ENCODE data around the gene COG2. TPM values are rescaled to one million over a fixed set of nuclear protein-coding genes. Genes with fewer than 3 reads are reported as not detected.

Gene COG2
- total and polyA plus RNA-seq, 2 of the 13 experiments (the other 11 are each of a cell fraction or from before 2014, with no cell fraction given) = 16.8 to 36.3 TPM

- TF ChIP-seq TRIM22 (IDR thresholded peaks at IDR 0.05) = no peak
- TF ChIP-seq SNAPC5 (CRISPR knock-in tag; IDR thresholded peaks at IDR 0.05; ENCODE audit: borderline replicate concordance) = peak; percentile 62; the same call in 1 of the 2 replicates
- TF ChIP-seq E2F2 (CRISPR knock-in tag; IDR thresholded peaks at IDR 0.05; ENCODE audit: borderline replicate concordance) = peak; percentile 74; the same call in 1 of the 2 replicates
- peak; percentile 58; the same call in 1 of the 2 replicates for TF ChIP-seq BHLHE40 (IDR thresholded peaks at IDR 0.05; ENCODE audit: low read length)
- no peak for TF ChIP-seq TCF12 (IDR thresholded peaks at IDR 0.05)
- TF ChIP-seq TCF12 (CRISPR knock-in tag; IDR thresholded peaks at IDR 0.05) = peak; percentile 91; the same call in 1 of the 2 replicates
- peak; percentile 88 for TF ChIP-seq ZNF33B (CRISPR knock-in tag; IDR thresholded peaks at IDR 0.05)
- TF ChIP-seq ZNF124 (CRISPR knock-in tag; IDR thresholded peaks at IDR 0.05) = peak; percentile 79
- TF ChIP-seq ELF4 (CRISPR knock-in tag; IDR thresholded peaks at IDR 0.05; ENCODE audit: borderline replicate concordance) = no peak
- TF ChIP-seq ARNT (IDR thresholded peaks at IDR 0.05) = no peak
- TF ChIP-seq PLSCR1 (CRISPR knock-in tag; IDR thresholded peaks at IDR 0.05; ENCODE audit: borderline replicate concordance) = no peak
- 0 out of 2 replicates have a peak, but pooled peaks have one; percentile 61 for TF ChIP-seq GTF3A (CRISPR knock-in tag; conservative IDR thresholded peaks at IDR 0.05)
- TF ChIP-seq ZNF354B (CRISPR knock-in tag; IDR thresholded peaks at IDR 0.05) = 0 out of 2 replicates have a peak, but pooled peaks have one; percentile 87
- TF ChIP-seq PHF21A (CRISPR knock-in tag; IDR thresholded peaks at IDR 0.05) = peak; percentile 98
- peak; percentile 89 for TF ChIP-seq ZFP37 (CRISPR knock-in tag; IDR thresholded peaks at IDR 0.05; ENCODE audit: borderline replicate concordance)
- no peak for TF ChIP-seq CEBPZ (IDR thresholded peaks at IDR 0.05; ENCODE audit: low read length)
- TF ChIP-seq U2AF1 (optimal IDR thresholded peaks at IDR 0.05; ENCODE audit: low read depth, low read length) = peak; percentile 29
- TF ChIP-seq BORCS8-MEF2B (CRISPR knock-in tag; IDR thresholded peaks at IDR 0.05) = peak; percentile 97
- no peak; the same call in 1 of the 2 replicates for TF ChIP-seq ZNF567 (CRISPR knock-in tag; IDR thresholded peaks at IDR 0.05; ENCODE audit: borderline replicate concordance)
- TF ChIP-seq ZNF383 (CRISPR knock-in tag; IDR thresholded peaks at IDR 0.05; ENCODE audit: borderline replicate concordance) = no peak
- no peak for TF ChIP-seq NBN (conservative IDR thresholded peaks at IDR 0.05)
- no peak for TF ChIP-seq ZNF30 (CRISPR knock-in tag; IDR thresholded peaks at IDR 0.05)
- peak; percentile 81 for TF ChIP-seq HOXA5 (CRISPR knock-in tag; IDR thresholded peaks at IDR 0.05)
- peak; percentile 95 for TF ChIP-seq ZSCAN20 (CRISPR knock-in tag; IDR thresholded peaks at IDR 0.05; ENCODE audit: borderline replicate concordance)
- 0 out of 2 replicates have a peak, but pooled peaks have one; percentile 2 for TF ChIP-seq SMC3 (IDR thresholded peaks at IDR 0.05; ENCODE audit: low read length)
Measured at GRCh38 chr1:230702934-230703678, 60.8 kb downstream of the COG2 start (continued).
